ENCODE data around the gene FEZ2.

The FEZ2 gene

GRCh38 chr2:36553683-36554082 lies 44.3 kb downstream of the FEZ2 start:
- Histone ChIP-seq H3K9me3 (ENCODE audit: insufficient read depth, low read length) (no peaks in the 10 kb centered on the region), H3K9ac (ENCODE audit: low read length) (no peak overlapping the region), H3K4me3 (ENCODE audit: insufficient read depth, low read length, poor library complexity, severe bottlenecking) (no peak overlapping the region), H3K4me2 (ENCODE audit: low read depth, low read length, poor library complexity, severe bottlenecking) (no peak overlapping the region), H2AFZ (ENCODE audit: low read depth, low read length, severe bottlenecking) (no peak overlapping the region), H3K9me2 (replicated peaks; ENCODE audit: insufficient read depth, low read length) (no peaks in the 10 kb centered on the region), H3K27me3 (ENCODE audit: low read length) (no peaks in the 10 kb centered on the region), H3K79me2 (ENCODE audit: insufficient read depth, low read length) (no peaks in the 10 kb centered on the region), H4K20me1 (ENCODE audit: low read depth, low read length) (no peaks in the 10 kb centered on the region), H3K27ac (ENCODE audit: low read depth, low read length) (no peak overlapping the region), H3F3A (ENCODE audit: insufficient read depth) (no peaks in the 10 kb centered on the region), H3K36me3 (ENCODE audit: low read length) (no peaks in the 10 kb centered on the region; the same call in 1 of the 2 replicates)
- TF ChIP-seq CTCF (IDR thresholded peaks at IDR 0.05; ENCODE audit: insufficient read depth, low read length, poor library complexity, severe bottlenecking) (no peak), EZH2phosphoT487 (conservative IDR thresholded peaks at IDR 0.05; ENCODE audit: low read length) (no peak)

GRCh38 chr2:36550006-36550405 lies 48.0 kb downstream of the FEZ2 start:
- no peaks in the 10 kb centered on the region for H3K27me3 ChIP-seq (ENCODE audit: low read length)
- no peak overlapping the region for H3K27ac ChIP-seq (ENCODE audit: low read depth, low read length)
- H4K20me1 ChIP-seq (ENCODE audit: low read depth, low read length) = no peaks in the 10 kb centered on the region
- H3K79me2 ChIP-seq (ENCODE audit: insufficient read depth, low read length) = no peaks in the 10 kb centered on the region
- no peak overlapping the region for H3K4me2 ChIP-seq (ENCODE audit: low read depth, low read length, poor library complexity, severe bottlenecking)
- no peak overlapping the region for H3K9ac ChIP-seq (ENCODE audit: low read length)
- H2AFZ ChIP-seq (ENCODE audit: low read depth, low read length, severe bottlenecking) = no peak overlapping the region
- no peaks in the 10 kb centered on the region for H3K9me2 ChIP-seq (replicated peaks; ENCODE audit: insufficient read depth, low read length)
- H3K9me3 ChIP-seq (ENCODE audit: insufficient read depth, low read length) = no peaks in the 10 kb centered on the region
- H3K4me3 ChIP-seq (ENCODE audit: insufficient read depth, low read length, poor library complexity, severe bottlenecking) = no peak overlapping the region
- TF ChIP-seq EZH2phosphoT487 (conservative IDR thresholded peaks at IDR 0.05; ENCODE audit: low read length) (no peak), CTCF (IDR thresholded peaks at IDR 0.05; ENCODE audit: insufficient read depth, low read length, poor library complexity, severe bottlenecking) (no peak)
- no peaks in the 10 kb centered on the region; the same call in 1 of the 2 replicates for H3K36me3 ChIP-seq (ENCODE audit: low read length)
- no peaks in the 10 kb centered on the region for H3F3A ChIP-seq (ENCODE audit: insufficient read depth)

DNA sequence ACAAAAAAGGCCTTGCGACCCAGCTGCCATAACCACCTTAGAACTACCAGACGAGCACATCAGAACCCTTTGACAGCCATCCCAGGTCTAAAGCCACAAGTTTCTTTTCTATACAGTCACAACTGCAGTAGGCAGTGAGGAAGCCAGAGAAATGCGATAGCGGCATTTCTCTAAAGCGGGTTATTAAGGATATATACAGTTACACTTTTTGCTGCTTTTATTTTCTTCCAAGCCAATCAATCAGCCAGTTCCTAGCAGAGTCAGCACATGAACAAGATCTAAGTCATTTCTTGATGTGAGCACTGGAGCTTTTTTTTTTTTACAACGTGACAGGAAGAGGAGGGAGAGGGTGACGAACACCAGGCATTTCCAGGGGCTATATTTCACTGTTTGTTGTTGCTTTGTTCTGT lies 48.8 kb downstream of the FEZ2 start:
- Histone ChIP-seq H3K79me2 (ENCODE audit: insufficient read depth, low read length) (no peaks in the 10 kb centered on the region), H3K9me3 (ENCODE audit: insufficient read depth, low read length) (no peaks in the 10 kb centered on the region), H3K4me3 (ENCODE audit: insufficient read depth, low read length, poor library complexity, severe bottlenecking) (no peak overlapping the region), H4K20me1 (ENCODE audit: low read depth, low read length) (no peaks in the 10 kb centered on the region), H3K27me3 (ENCODE audit: low read length) (no peaks in the 10 kb centered on the region), H3K4me2 (ENCODE audit: low read depth, low read length, poor library complexity, severe bottlenecking) (no peak overlapping the region), H3K9ac (ENCODE audit: low read length) (no peak overlapping the region), H3K27ac (ENCODE audit: low read depth, low read length) (no peak overlapping the region), H3K9me2 (replicated peaks; ENCODE audit: insufficient read depth, low read length) (no peaks in the 10 kb centered on the region), H2AFZ (ENCODE audit: low read depth, low read length, severe bottlenecking) (no peak overlapping the region), H3K36me3 (ENCODE audit: low read length) (no peaks in the 10 kb centered on the region; the same call in 1 of the 2 replicates), H3F3A (ENCODE audit: insufficient read depth) (no peaks in the 10 kb centered on the region)
- TF ChIP-seq CTCF (IDR thresholded peaks at IDR 0.05; ENCODE audit: insufficient read depth, low read length, poor library complexity, severe bottlenecking) (no peak), EZH2phosphoT487 (conservative IDR thresholded peaks at IDR 0.05; ENCODE audit: low read length) (no peak)
